AG04450 (cell line): ENCODE results near the gene IL1RAPL1. TPM values are rescaled to one million over a fixed set of nuclear protein-coding genes. Genes with fewer than 3 reads are reported as not detected.

Experiments
- CTCF ChIA-PET: fragments of 300-600, 350-600 bp; formaldehyde crosslinking; extraction: SDS; loops from one replicate; lab custom pipeline; 2022; ENCODE audit warnings: antibody characterized with exemption, inconsistent platforms; lab: Charles Lee
- POLR2A ChIA-PET: fragments of 350-600 bp; formaldehyde crosslinking; extraction: SDS; loops from one replicate; lab custom pipeline; 2021; ENCODE audit warnings: antibody characterized with exemption, inconsistent platforms; lab: Yijun Ruan, JAX
- DNase-seq: peaks from one replicate; pipeline ENCODE4 v3.0.0-alpha.2; 2011; ENCODE audit warnings: low read depth, low spot score
- H3K27ac ChIP-seq: one replicate; pipeline ENCODE4 v1.5.1; 2012; ENCODE audit warnings: low read depth, low read length, control low read depth
- H3K27me3 ChIP-seq: one replicate; pipeline ENCODE4 v1.6.0; 2012; ENCODE audit warnings: low read length; ENCODE audit not compliant: control insufficient read depth, insufficient read depth
- H3K4me3 ChIP-seq: 2 replicates; pipeline ENCODE4 v1.5.1; 2011; ENCODE audit warnings: mild to moderate bottlenecking, low read depth, low read length, control low read depth
- H3K9me3 ChIP-seq: 2 replicates; pipeline ENCODE4 v1.5.1; 2012; ENCODE audit warnings: low read length; ENCODE audit not compliant: control insufficient read depth, insufficient read depth
- CTCF ChIP-seq: IDR thresholded peaks from 2 replicates; pipeline ENCODE4 v1.5.1; 2011; ENCODE audit warnings: low read depth, low read length, control low read depth, inconsistent platforms
- polyA plus RNA-seq: library from polyadenylated mRNA; depleted of rRNA; stranded (reverse); fragments of >200 nt; gene quantifications from 2 replicates; pipeline ENCODE4 v1.2.3, GENCODE V29; 2011

The IL1RAPL1 gene
- polyA plus RNA-seq, 1 experiment: 0.93 TPM

- H3K4me3 ChIP-seq: no peak overlapping the region
- ChIA-PET CTCF (no interaction called here), POLR2A (no interaction called here)
- H3K9me3 ChIP-seq: no peaks in the 10 kb centered on the region
- TF ChIP-seq CTCF: no peak
- no peak for DNase-seq
- H3K27ac ChIP-seq: no peak overlapping the region
- H3K27me3 ChIP-seq: no peaks in the 10 kb centered on the region
These were observed 1285.6 kb downstream of the IL1RAPL1 start for GRCh38 chrX:29872831-29873230.

GRCh38 chrX:29876733-29877132, 1289.5 kb downstream of the IL1RAPL1 start:
- no peak for DNase-seq
- ChIA-PET CTCF (no interaction called here), POLR2A (no interaction called here)
- no peaks in the 10 kb centered on the region for H3K9me3 ChIP-seq
- no peaks in the 10 kb centered on the region for H3K27me3 ChIP-seq
- TF ChIP-seq CTCF: no peak
- H3K4me3 ChIP-seq: no peak overlapping the region
- no peak overlapping the region for H3K27ac ChIP-seq

- Histone ChIP-seq H3K9me3 (no peaks in the 10 kb centered on the region), H3K27me3 (no peaks in the 10 kb centered on the region), H3K4me3 (no peak overlapping the region), H3K27ac (no peak overlapping the region)
- ChIA-PET CTCF (no interaction called here), POLR2A (no interaction called here)
- TF ChIP-seq CTCF: no peak
- DNase-seq: no peak
These were observed 1293.7 kb downstream of the IL1RAPL1 start for GRCh38 chrX:29880977-29881376.

GRCh38 chrX:29890004-29890403, 1302.8 kb downstream of the IL1RAPL1 start:
- Histone ChIP-seq H3K9me3 (no peaks in the 10 kb centered on the region), H3K27me3 (no peaks in the 10 kb centered on the region), H3K27ac (no peak overlapping the region), H3K4me3 (no peak overlapping the region)
- ChIA-PET POLR2A (no interaction called here), CTCF (no interaction called here)
- TF ChIP-seq CTCF: no peak
- DNase-seq: no peak

GRCh38 chrX:29890646-29891200, 1303.5 kb downstream of the IL1RAPL1 start:
- no peak overlapping the region for H3K27ac ChIP-seq
- H3K4me3 ChIP-seq: no peak overlapping the region
- DNase-seq: no peak
- ChIA-PET POLR2A (no interaction called here), CTCF (no interaction called here)
- no peaks in the 10 kb centered on the region for H3K27me3 ChIP-seq
- no peaks in the 10 kb centered on the region for H3K9me3 ChIP-seq
- no peak for TF ChIP-seq CTCF
